Left cardiac atrium (tissue), 4 donors: ENCODE data around the gene SYNCRIP. TPM values are rescaled to one million over a fixed set of nuclear protein-coding genes. Genes with fewer than 3 reads are reported as not detected.
"Not testable (repeated sequence)": the region's sequence is repeated elsewhere in the genome, so short reads cannot be mapped to it uniquely, and the experiment has no call there.

ENCODE experiments used
- ATAC-seq, 2 donors: fragments of 200-7000 bp; cut with Tn5 transposase; one replicate each; pipeline ENCODE4 v1.9.1; 2020; ENCODE audit warnings: mild to moderate bottlenecking in 2 of 2, moderate library complexity in 2 of 2
- DNase-seq: peaks from one replicate; pipeline ENCODE4 v3.0.0-alpha.2; 2020
- intact Hi-C, 2 donors: fragments of 100-400 bp; cut with DNase I; formaldehyde crosslinking; loops; one replicate each; pipeline versions ENCODE4 v1.14.1 to v1.15.1; 2022 to 2023
- total RNA-seq, 2 donors: library from RNA; stranded (reverse); fragmentation: NEBNext Ultra II Directional; extraction: Animal tissue kit (Norgen Biotek cat#: 25700); gene quantifications; one replicate each; pipeline ENCODE4 v1.2.1, GENCODE V29; 2021
- donor health status: DM: no; HTN: yes; CAD: no.
- donor health status: DM: no; HTN: yes; CAD: no; lungs with severe emphysema.
- donor health status: DM: yes; HTN: yes; CAD: no.
- donor health status: Dilated cardiomyopathy.

SYNCRIP gene
- total RNA-seq, 2 donors from 2014 or later = 48.7 to 84.9 TPM

DNA sequence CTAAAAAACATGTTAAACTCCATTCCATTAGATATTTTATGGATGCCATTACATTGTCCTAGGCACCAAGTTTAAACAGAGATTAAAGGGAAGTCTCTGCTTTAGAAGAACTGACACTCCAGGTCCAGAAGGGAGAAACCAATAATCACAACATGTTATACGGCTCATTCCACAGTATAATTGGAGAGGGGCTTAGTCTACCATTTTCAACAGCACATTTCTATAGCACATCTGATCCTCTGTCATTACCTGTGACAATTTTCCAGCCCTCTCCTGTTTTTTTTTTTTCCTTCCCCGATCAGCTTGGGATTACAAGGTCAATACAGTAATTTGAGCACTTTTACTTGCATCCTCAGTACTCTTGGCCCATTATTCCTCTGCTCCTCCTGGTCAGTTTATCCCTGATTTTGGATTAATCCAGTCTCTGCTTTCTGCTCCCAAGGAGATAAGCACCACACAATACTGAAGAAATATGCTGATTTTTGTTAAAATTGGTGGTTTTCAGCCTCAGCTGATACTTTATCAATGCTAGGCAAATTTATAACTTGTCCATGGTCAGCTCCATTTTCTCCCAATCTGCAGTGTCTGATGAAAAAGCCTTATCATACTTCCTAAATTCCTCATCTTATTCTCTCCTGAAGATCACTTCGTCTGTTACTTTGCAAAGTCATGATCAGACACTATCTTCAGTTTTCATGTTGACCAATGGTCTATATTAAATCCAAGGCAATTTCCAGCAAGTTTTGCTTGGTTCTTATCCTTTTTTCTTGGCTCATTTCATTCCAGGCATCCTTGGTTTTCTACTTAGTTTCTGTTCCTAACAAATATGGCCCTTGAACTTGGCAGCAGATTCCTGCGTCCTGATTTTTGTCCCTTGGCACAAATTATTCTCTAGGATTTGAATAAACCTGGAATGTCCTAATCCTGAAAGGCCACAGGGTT, 30.8 kb upstream of the SYNCRIP start:
- ATAC-seq (no peak), DNase-seq (no peak)
- intact Hi-C loops = no loop called here

DNA sequence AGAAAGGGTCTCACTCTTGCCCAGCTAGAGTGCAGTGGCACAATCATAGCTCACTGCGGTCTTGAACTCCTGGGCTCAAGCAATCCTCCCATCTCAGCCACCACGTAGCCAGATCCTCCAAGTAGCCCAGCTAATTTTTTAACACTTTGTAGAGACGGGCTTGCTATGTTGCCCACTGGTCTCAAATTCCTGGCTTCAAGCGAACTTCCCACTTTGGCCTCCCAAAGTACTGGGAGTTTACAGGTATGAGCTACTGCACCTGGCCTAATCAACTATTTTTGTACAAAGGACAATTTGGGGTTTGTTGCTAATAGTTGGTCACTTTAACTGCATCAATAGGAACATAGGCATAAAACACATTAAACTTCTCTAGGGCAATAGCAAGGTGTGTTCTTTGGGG, 29.9 kb upstream of the SYNCRIP start:
- ATAC-seq (no peak), DNase-seq (no peak)
- intact Hi-C loops = no loop called here

DNA sequence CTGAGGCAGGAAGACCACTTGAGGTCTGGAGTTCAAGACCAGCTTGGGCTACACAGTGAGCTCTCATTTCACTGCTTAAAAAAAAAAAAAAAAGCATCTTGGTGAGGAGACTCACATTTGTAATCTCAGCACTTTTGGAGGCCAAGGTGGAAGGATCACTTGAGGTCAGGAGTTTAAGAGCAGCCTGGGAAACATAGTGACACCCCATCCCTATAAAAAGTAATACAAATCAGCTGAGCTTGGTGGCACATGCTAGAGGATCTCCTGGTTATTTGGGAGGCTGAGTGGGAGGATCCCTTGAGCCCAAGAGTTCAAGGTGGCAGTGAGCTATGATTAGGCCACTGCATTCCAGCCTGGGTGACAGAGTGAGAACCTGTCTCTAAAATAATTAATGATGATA, 29.4 kb upstream of the SYNCRIP start:
- intact Hi-C loops = no loop called here

GRCh38 chr6:85670573-85670972, 27.9 kb upstream of the SYNCRIP start:
- ATAC-seq = no peak
- DNase-seq = peak; percentile 30
- intact Hi-C loops = no loop called here

More for the DNA sequence above, 29.4 kb upstream of the SYNCRIP start:
- no peak for DNase-seq
- ATAC-seq = no peak

- peak; percentile 9 to 42 for ATAC-seq
- intact Hi-C loops = no loop called here
Measured at GRCh38 chr6:85669735-85670194, 27.1 kb upstream of the SYNCRIP start.

GRCh38 chr6:85662251-85662650, 19.6 kb upstream of the SYNCRIP start:
- no peak for ATAC-seq
- intact Hi-C loops = no loop called here
- DNase-seq = no peak

More at GRCh38 chr6:85669735-85670194, 27.1 kb upstream of the SYNCRIP start:
- DNase-seq = no peak

DNA sequence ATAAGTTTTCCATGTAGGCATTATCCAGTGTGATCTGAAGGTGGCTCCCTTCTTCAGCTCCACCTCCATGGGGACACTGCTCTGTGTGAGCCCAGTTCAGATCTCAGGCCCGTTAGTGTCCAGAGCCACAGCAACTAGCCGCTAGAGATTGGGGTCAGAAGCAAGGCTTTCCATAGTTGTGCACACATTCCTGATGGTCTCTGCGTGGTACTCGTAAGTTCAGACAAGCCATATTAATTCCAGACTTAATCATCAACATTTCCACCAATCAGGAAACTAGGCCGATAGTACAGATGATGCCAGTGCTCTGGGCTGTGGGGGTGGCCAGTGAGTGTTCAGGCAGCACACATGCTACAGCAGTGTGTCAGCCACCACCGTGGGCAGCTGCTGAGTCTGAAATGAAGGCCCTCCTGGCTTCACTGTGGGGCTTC, 17.5 kb upstream of the SYNCRIP start:
- no peak for DNase-seq
- peak; percentile 27 to 76 for ATAC-seq
- intact Hi-C loops = no loop called here

DNA sequence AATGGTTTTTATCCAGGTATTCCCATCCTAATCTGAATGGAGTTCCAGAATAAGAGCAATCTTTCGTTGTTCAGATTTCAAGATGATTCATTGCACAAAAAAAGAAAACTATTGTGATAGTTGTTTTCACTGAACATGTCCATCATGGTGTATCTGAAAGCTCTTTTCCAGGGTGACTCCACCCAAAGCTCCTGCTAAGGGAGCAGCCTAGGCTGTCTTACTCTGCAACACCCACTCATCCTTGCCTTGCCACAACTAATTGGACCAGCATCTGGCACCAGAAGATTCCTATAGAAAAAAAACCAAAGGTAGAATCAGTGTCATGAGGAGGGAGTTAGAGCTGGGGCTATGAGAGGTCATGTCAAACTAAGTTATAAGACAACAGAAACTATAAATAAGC, 7.9 kb upstream of the SYNCRIP start:
- ATAC-seq (no peak), DNase-seq (no peak)
- intact Hi-C loops = no loop called here

GRCh38 chr6:85644279-85644762, 1.6 kb upstream of the SYNCRIP start:
- DNase-seq (no peak), ATAC-seq (no peak)
- intact Hi-C loops = loop anchor here in 1 of 2 donors (5.0 kb wide), 1 partner anchor 33 kb away; no protein-coding TSS in a partner anchor

GRCh38 chr6:85643537-85644278, 1.0 kb upstream of the SYNCRIP start:
- intact Hi-C loops = loop anchor here (1.0 to 5.0 kb wide), 3 partner anchors 34 to 51 kb away; partner anchors contain the start of gene SNX14 (in 1 of the 2)
- ATAC-seq = peak; percentile 67 to 74
- DNase-seq = peak; percentile 92

GRCh38 chr6:85641897-85642773, 551 bp downstream of the SYNCRIP start:
- intact Hi-C loops = loop anchor here (2.0 to 5.0 kb wide), 2 partner anchors 35 to 49 kb away; partner anchors contain the start of gene SNX14 (in 1 of the 2)
- DNase-seq = peak; percentile 72
- ATAC-seq = peak; percentile 2 to 6

DNA sequence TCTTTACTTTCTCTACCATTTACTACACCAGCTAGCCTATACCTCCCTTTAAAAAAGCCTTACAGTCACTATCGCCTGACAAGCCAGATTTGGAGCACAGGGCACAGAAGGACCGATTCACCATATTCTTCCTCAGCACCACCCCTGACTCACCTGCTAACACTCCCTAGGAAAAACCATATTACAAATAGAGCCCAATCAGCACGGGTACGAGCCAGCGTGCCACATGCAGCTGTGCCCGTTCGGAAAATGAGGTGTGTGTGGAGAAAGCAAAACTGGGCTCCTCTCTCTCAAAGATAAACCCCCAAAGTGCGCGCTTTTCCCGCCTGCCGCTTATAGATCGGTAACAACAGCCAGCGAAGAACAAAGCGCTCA, 1.2 kb downstream of the SYNCRIP start:
- intact Hi-C loops = loop anchor here in 1 of 2 donors (5.0 kb wide), 1 partner anchor 36 kb away; no protein-coding TSS in a partner anchor
- DNase-seq (no peak), ATAC-seq (no peak)

GRCh38 chr6:85640821-85641220, 1.9 kb downstream of the SYNCRIP start:
- ATAC-seq = no peak
- intact Hi-C loops = loop anchor here in 1 of 2 donors (5.0 kb wide), 1 partner anchor 36 kb away; no protein-coding TSS in a partner anchor
- no peak for DNase-seq

DNA sequence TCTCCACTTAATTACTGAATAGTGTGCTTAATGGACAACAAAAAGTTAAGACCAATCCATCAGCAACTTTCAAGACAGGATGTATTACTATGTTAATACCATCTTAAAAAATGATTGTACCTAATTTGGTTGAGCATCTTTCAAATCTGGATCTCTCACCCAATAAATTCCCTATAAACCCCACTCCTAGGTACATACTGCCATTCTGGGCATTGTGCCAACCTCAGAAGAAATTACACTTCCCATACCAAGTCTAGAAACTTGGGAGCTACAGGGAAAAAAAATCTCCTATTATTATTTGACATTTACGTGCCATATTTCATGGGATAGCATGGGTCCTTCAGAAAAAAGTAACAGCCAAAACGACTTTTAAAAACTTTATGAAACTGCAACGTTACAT, 5.1 kb downstream of the SYNCRIP start:
- intact Hi-C loops = no loop called here
- DNase-seq (no peak), ATAC-seq (no peak)

DNA sequence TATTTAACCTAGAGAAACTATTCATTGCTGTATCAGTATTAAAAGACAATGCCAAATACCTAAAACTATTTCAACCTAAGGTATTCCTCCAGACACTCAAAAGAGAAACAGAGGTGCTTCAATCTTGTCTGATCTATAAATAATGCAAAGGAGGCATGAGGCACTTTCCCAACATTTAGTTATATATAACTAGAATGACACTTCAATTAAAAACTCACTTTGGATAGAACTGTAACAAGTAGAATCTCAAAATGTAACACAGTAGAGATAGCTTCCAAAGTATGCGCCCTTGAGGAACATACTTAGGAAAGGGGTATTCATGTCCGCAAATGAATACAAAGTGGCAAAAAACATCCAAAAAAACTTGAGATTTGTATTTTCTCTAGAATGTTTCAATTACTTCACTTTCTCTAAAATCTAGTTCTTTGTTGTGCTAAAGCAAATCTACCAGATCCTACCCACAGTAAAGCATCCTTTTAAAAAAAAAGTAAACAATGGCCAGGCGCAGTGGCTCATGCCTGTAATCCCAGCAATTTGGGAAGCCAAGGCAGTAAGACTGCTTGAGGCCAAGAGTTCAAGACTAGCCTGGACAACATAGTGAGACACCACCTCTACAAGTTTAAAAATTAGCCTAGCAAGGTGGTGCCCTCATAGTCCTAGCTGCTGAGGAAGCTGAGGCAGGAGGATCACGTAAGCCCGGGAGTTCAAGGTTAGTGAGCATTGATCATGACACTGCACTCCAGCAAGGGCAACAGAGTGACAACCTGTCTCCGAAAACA, 10.3 kb downstream of the SYNCRIP start:
- DNase-seq = no peak
- intact Hi-C loops = loop anchor here in 1 of 2 donors (5.0 kb wide), 1 partner anchor 35 kb away; no protein-coding TSS in a partner anchor
- no peak for ATAC-seq

DNA sequence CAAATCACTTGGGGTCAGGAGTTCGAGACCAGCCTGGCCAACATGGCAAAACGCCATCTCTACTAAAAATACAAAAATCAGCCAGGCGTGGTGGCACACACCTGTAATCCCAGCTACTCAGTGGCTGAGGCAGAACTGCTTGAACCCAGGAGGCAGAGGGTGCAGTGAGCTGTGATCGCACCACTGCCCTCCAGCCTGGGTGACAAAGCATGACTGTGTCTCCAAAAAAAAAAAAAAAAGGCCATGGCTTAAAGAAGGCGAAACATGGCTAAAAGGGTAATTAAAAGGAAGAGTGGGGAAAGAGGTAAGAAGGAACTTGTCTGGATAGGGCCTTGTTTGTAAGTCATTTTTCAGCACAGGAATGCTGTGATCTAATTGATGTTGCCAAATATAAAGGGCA, 11.6 kb downstream of the SYNCRIP start:
- not testable (repeated sequence) for ATAC-seq, DNase-seq
- intact Hi-C loops = loop anchor here in 1 of 2 donors (5.0 kb wide), 1 partner anchor 34 kb away; no protein-coding TSS in a partner anchor

DNA sequence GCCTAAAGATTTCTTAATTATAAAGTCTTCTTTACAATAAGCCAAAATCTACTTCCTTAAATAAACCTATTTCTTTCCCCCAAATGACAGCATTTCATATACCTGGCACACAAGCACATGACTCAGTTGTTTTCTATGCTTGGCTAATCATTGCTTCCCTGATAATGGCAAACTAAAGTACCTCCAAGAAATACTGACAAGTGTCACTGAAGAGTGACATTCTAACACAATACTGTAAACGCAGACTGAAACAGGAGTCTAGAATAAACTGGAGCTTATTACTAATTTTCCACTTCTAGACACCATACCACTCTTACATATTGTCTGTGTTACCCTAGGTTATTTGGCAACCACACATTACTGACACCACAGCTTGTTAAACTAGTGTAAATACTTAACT, 14.3 kb downstream of the SYNCRIP start:
- DNase-seq (no peak), ATAC-seq (peak in 1 of 2 donors; percentile 22)
- intact Hi-C loops = loop anchor here in 1 of 2 donors (10.0 kb wide), 1 partner anchor 94 kb away; no protein-coding TSS in a partner anchor
